Measurements from ENCODE around the gene RFK. TPM values are rescaled to one million over a fixed set of nuclear protein-coding genes. Genes with fewer than 3 reads are reported as not detected.
"Not testable (repeated sequence)": the region's sequence is repeated elsewhere in the genome, so short reads cannot be mapped to it uniquely, and the experiment has no call there.

The RFK gene
- polyA plus RNA-seq (ENCODE audit: insufficient read length), result 29.5 TPM
- long read RNA-seq, donor 1, transcript RFK-201 (4 exons, 2,684 nt), result major isoform, 26 of 27 reads
- long read RNA-seq, donor 1, partial matches to known transcripts, result 0 of 27 reads
- long read RNA-seq, donor 1, other reads (novel, unspliced or antisense), result 0 of 27 reads
- long read RNA-seq, donor 2, transcript RFK-201 (4 exons, 2,684 nt), result major isoform, 13 of 20 reads
- long read RNA-seq, donor 2, partial matches to known transcripts, result 7 of 20 reads
- long read RNA-seq, donor 2, other reads (novel, unspliced or antisense), result 0 of 20 reads
- long read RNA-seq, donor 3, transcript RFK-201 (4 exons, 2,684 nt), result major isoform, 12 of 12 reads
- long read RNA-seq, donor 3, partial matches to known transcripts, result 0 of 12 reads
- long read RNA-seq, donor 3, other reads (novel, unspliced or antisense), result 0 of 12 reads
- long read RNA-seq, donor 4, result 0 reads
- long read RNA-seq, donor 5, transcript RFK-201 (4 exons, 2,684 nt), result major isoform, 26 of 26 reads
- long read RNA-seq, donor 5, partial matches to known transcripts, result 0 of 26 reads
- long read RNA-seq, donor 5, other reads (novel, unspliced or antisense), result 0 of 26 reads
- long read RNA-seq, donor 6, transcript RFK-201 (4 exons, 2,684 nt), result major isoform, 24 of 25 reads
- long read RNA-seq, donor 6, partial matches to known transcripts, result 0 of 25 reads
- long read RNA-seq, donor 6, other reads (novel, unspliced or antisense), result 0 of 25 reads
- long read RNA-seq, donor 7, transcript RFK-201 (4 exons, 2,684 nt), result major isoform, 20 of 20 reads
- long read RNA-seq, donor 7, partial matches to known transcripts, result 0 of 20 reads
- long read RNA-seq, donor 7, other reads (novel, unspliced or antisense), result 0 of 20 reads
- long read RNA-seq, donor 8, transcript RFK-201 (4 exons, 2,684 nt), result major isoform, 12 of 12 reads
- long read RNA-seq, donor 8, partial matches to known transcripts, result 0 of 12 reads
- long read RNA-seq, donor 8, other reads (novel, unspliced or antisense), result 0 of 12 reads

DNA sequence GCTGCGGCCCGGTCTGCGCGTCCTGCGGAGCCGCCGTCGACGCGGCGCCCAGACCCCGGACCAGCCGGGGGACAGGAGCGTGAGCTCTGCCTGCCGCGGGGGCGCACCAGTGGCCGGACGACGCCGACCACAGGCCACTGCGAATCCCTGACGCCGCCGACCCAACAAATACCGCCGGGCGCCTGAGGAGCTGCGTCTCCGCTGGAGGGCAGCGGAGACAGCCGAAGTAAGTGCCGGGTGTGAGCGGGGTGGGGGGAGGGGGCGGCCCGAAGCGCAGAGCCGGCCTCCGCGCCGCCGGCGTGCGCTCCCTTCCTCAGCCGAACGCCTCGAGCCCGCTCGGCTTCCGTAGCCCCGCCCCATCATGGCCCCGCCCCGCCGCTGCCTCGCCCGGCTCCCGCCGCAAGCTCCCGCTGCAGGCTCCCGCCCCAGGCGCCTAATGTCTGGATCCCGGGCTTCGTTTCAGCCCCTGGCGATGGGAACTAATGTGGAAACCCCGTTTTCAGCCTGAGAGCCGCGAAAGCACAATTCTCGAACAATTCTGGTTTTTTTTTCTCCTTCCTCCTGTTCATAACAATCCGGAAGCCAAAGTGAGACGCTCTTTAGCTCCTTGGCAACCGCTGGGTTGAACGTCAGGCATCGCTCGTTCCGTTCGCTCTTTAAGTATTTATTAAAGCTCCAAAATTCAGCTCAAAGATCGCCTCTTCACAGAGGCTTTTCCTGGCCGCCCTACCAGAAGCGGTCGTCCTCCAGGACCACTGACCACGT lies at the start of gene RFK:
Gene RFK (minus strand): TSS at position 232 of the 765 bp plus-strand sequence. CDS start 255 bp downstream, outside the sequence.
- peak; percentile 89 for DNase-seq

DNA sequence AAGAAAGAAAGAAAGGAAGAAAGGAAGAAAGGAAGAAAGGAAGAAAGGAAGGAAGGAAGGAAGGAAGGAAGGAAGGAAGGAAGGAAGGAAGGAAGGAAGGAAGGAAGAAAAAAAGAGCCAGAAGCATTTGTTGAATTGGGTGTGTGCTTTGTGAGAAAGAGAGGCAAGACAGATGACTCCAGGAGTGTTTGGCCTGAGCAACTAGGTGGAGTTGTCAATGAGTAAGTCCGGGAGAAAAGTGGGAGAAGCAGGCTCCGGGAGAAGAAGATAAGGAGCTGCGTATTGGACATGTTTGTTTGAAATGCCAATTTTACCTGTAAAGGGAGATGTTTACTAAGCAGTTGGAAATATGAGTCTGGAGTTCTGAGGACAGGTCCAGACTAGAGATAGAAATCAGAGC lies 49.7 kb upstream of the RFK start:
- DNase-seq, result no peak

DNA sequence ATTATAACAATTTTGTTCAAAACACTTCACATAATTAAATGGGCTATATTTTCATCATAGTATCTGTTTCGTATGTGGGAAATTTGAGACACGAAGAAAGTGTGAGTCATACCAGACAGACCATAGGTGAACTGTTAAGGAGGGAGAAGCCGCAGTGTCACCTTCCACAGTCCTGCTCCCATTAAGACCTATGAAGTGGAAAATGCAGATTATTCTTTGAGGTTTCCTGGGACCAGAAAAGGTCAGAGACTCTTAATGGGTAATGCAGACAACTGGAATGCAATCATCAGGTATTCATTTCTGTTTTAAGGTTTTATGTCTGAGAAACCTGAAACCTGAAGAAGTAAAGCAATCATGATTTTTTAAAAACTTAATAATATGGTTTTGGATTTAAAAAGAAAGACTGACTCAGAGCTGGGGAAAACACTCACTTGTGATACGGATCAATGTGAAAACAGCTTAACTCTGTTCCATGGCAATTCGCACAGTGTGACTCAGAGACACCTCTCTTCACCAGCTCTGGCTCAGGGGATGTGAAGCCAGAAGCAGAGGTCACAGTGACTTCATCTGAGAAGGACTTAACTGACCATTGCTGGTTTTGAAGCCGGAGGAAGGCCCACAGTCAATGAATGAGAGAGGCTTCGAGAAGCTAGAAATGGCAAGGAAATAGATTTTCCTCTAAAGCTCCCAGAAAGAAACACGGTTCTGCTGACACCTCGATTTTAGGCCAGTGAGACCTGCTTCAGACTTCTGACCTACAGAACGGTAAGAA lies 47.5 kb upstream of the RFK start:
- DNase-seq, result no peak

DNA sequence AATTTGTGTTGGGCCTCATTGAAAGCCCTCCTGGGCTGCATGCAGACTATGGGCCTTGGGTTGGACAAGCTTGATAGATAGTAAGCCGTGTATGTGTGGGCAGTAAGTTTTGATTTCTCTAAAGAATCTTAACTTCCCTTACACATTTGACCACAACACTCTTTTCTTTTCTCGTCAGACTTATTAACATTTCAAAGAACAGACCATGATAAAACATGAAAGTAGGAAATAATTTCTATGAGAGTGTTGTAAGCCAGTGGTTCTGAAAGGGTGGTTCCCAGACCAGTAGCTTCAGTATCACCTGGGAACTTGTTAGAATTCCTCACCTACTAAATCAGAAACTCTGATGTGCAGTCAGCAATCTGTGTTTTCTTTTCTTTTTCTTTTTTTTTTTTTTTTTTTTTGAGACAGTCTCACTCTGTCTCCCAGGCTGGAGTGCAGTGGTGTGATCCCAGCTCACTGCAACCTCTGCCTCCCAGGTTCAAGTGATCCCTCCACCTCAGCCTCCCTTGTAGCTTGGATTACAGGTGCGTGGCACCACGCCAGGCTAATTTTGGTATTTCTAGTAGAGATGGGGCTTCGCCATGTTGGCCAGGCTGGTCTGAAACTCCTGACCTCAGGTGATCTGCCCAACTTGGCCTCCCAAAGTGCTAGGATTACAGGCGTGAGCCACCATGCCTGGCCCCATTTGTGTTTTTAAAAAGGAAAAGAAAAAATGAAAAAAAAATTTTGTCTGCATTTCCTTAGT lies 44.8 kb upstream of the RFK start:
- DNase-seq, result no peak

DNA sequence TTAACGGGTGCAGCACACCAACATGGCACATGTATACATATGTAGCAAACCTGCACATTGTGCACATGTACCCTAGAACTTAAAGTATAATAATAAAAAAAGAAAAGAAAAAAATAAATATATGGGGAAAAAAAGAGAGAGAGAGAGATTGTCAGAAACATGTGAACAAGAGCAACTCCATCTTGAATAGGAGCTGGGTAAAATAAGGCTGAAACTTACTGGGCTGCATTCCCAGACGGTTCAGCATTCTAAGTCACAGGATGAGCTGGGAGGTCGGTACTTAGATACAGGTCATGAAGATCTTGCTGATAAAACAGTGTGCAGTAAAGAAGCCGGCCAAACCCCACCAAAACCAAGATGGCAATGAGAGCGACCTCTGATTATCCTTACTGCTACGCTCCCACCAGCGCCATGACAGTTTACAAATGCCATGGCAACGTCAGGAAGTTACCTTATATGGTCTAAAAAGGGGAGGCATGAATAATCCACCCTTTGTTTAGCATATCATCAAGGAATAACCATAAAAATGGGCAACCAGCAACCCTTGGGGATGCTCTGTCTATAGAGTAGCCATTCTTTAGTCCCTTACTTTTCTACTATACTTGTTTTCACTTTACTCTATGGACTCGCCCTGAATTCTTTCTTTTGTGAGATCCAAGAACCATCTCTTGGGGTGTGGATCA lies 42.9 kb upstream of the RFK start:
- DNase-seq, result not testable (repeated sequence)

DNA sequence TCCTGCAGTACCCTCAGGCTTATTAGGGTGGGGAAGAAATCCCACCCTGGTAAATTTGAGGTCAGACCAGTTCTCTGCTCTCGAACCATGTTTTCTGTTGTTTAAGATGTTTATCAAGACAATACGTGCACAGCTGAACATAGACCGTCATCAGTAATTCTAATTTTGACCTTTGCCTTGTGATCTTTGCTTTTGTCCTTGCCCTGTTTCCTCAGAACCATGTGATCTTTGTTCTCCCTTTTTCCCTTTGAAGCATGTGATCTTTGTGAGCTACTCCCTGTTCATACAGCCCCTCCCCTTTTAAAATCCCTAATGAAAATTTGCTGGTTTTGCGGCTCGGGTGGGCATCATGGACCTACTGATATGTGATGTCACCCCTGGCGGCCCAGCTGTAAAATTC lies 40.7 kb upstream of the RFK start:
- DNase-seq, result not testable (repeated sequence)

DNA sequence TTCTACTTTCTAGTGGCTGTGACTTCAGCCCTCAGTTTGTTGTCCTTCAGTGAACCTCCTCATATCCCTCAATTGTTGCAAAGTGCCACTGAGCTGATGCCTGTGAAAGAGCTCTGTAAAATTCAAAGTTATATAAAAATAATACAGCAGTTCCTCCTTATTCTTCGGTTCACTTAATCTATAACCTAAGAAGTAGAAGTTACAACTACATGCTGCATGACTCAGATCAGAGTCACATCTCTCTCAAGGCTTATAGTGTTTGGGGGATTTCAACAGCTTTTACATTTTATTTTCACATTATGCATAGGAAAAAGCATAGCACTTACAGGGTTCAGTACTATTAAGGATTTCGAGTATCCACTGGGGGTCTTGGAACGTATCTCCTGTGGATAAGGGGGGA lies 39.6 kb upstream of the RFK start:
- no peak for DNase-seq

DNA sequence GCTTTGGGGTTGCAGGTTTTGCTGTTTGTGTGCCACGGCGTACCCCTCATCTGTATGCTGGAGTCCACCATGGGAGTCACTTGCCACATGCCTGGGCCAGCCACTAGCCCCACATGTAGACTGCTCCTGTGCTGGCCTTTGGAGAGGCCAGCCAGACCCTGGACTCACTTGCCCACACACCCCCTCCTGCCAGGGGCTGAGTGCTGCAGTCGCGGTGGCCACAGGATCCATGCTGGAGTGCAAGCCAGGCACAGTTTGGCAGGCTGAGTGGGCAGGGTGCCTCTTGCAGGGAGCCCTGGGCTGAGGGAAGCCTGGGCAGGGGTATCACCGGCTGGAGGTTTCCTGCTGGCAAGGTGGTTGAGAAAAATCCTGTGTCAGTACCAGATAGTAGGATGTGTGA lies 39.2 kb upstream of the RFK start:
- no peak for DNase-seq

DNA sequence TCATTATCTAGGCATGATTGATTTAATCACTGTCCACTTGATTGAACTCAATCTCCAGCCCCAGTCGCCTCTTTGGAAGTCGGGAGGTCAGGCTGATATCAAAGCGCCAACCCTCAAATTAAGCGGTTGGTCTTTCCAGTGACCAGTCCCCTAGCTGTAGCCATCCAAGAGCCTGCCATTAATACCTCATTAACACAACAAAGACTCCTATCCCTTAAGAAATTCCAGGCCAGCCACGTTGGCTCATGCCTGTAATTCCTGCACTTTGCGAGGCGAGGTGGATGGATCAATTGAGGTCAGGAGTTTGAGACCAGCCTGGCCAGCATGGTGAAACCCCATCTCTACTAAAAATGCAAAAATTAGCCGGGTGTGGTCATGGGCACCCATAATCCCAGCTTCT lies 37.4 kb upstream of the RFK start:
- DNase-seq, result no peak

DNA sequence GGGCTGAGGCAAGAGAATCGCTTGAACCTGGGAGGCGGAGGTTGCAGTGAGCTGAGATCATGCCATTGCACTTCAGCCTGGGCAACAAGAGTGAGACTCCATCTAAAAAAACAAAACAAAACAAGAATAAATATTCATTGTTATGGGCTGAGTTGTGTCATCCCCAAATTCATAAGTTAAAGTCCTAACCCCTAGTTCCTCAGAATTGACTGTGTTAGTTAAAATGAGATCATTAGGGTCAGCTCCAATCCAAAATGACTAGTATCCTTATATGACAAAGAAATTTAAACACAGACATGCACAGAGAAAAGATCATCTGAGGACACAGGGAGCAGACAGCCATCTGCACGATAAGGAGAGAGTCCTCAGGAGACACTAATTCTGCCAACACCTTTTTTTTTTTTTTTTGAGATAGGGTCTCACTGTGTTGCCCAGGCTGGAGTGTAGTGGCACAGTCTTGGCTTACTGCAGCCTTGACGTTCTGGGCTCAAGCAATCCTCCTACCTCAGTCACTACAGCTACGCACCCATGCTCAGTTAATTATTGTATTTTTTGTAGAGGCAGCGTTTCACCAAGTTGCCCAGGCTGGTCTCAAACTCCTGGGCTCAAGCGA lies 32.7 kb upstream of the RFK start:
- DNase-seq, result no peak

DNA sequence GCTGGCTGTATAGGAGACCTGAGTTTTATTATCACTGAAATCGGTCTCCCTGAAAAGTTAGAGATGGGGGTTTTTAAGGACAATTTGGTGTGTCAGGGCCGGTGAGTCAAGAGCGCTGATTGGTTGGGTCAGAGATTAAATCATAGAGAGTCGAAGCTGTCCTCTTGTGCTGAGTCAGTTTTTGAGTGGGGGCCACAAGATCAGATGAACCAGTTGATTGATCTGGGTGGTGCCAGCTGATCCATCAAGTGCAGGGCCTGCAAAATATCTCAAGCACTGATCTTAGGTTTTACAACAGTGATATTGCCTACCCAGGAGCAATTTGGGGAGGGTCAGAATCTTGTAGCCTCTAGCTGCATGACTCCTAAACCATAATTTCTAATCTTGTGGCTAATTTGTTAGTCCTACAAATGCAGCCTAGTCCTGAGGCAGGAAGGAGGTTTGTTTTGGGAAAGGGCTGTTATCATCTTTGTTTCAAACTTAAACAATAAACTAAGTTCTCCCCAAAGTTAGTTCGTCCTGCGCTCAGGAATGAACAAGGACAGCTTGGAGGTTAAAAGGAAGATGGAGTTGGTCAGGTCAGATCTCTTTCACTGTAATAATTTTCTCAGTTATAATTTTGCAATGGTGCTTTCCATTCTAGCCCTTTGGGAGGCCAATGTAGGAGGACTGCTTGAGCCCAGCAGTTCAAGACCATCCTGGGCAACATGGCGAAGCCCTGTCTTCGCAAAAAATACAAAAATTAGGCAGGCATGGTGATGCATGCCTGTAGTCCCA lies 31.6 kb upstream of the RFK start:
- no peak for DNase-seq

DNA sequence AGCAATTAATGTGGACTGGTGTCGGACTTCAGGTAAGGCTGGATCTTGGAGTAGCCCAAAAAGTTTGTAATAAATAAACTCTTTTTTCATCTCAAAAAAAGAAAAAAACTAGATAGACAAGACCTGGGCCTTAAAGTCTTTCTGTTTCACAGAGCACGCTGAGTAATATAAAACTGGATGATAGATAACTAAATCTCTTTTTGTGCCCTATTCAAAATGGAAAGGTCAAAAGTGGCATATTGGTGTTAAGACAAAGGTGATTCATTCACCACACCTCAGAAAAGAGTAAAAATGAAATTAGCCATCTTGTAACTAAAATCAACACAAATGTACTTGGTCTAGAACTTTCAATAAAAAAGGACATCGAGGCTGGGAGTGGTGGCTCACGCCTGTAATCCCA lies 30.3 kb upstream of the RFK start:
- no peak for DNase-seq

DNA sequence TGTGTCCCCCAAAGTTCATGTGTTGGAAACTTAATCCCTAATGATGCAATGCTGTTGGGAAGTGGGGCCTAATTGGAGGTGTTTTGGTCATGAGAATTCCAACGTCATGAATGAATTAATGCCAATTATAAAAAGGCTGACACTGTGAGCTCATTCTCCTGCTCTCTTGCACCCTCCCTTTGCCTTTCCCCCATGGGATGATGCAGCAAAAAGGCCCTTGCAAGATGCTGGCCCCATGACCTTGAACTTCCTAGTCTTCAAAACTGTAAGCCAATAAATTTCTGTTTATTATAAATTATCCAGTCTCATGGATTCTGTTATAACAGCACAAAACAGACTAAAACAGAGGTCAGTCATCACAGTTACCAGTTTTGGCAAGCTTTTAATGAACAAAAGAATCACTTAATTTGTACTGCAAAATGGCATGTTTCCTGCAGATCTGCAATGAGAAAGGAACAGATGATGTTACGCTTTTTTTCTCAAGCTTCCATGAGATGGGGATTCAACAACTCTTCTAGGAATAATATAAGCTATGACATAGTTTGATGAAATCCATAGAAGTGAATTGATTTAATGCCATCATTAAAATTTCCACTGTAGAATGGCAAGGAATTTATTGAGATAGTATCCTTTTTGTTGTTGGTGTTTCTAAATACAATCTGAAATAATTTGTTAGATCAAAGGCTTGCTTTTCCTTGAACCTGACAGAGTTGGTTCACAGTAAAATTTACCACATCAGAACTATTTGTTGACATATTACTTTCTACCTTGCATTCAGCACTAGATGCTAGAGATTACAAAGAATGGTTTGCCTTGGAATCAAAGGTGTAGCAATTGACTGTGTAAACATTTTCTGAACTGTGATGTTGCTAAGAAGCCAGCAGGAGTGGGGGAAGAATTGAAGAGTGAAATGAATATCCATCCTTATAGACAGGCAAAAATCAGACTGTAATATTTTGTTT lies 29.3 kb upstream of the RFK start:
- no peak for DNase-seq

DNA sequence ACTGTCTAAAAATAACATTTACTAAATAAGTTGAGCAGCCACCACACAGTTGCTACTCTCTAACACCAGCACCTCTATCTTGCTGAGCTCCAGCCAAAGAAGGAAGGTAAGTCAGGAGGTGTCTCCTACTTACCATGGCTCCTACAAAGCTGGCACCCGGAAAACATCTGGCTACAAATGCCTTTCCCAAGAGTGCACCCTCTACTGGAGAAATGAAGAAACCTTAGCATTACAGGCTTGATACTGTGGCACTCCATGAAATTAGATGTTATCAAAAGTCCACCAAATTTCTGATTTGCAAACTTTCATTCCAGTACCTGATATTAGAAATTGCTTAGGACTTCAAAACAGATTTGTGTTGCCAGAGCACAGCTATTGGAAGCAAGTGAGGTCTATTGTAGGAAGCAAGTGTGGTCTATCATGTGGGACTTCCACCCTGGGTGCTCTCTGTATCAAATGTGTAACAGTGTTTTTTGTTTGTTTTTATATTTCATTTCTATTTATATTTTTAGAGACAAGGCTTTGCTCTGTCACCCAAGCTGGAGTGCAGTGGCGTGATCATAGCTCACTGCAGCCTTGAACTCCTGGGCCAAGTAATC lies 25.7 kb upstream of the RFK start:
- no peak for DNase-seq

DNA sequence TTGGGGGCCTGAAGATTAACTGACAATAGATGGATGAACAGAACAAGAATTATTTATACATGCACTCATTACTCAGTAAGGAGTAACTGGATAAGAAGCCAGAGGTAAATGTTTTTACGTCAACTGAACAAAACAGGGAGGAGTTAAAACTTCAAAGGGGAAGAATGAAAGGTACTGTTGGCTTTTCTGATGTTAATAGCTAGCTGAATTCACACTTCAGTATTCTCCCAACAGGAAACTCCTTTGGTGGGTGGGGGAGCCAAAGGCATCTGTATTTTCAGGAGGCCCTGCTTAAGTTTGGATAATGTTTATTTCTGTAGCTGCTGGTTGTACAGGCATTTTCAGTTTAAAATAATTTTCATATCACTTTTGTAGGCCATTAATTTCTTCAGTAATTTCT lies 23.2 kb upstream of the RFK start:
- DNase-seq, result no peak

DNA sequence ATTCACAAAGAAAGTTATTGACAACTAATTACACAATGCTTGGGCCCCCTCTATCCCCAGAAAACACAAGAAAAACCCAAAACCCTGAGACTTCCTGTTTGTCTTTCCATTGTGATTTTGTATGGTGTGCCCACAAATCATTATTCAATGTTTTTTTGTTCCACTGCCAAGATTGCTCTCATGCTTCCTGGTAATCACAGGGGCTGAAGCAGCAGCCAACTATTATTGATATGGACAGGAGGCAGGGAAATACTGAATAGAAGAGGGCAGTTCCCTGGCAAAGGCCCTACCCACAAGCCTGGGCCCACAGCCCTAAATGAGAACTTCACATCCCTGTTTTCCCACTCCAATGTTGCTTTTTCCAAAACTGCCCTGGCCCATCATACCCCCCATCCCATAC lies 21.5 kb upstream of the RFK start:
- no peak for DNase-seq

DNA sequence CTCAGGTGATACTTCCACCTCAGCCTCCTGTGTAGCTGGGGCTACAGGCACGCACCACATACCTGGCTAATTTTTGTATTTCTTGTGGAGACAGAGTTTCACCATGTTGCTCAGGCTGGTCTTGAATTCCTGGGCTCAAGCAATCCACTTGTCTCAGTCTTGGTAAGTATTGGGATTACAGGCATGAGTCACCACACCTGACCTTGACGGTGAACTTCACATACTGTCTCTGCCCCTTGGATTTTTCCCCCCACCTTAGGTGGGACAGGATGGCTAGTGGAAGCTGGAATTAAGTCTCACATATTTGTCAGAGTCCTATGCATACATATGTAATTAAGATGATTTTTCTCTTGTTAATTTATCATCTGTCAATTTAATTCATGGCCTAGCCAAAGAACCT lies 20.9 kb upstream of the RFK start:
- DNase-seq, result no peak
